ENCODE data around the gene RARA.

DNA sequence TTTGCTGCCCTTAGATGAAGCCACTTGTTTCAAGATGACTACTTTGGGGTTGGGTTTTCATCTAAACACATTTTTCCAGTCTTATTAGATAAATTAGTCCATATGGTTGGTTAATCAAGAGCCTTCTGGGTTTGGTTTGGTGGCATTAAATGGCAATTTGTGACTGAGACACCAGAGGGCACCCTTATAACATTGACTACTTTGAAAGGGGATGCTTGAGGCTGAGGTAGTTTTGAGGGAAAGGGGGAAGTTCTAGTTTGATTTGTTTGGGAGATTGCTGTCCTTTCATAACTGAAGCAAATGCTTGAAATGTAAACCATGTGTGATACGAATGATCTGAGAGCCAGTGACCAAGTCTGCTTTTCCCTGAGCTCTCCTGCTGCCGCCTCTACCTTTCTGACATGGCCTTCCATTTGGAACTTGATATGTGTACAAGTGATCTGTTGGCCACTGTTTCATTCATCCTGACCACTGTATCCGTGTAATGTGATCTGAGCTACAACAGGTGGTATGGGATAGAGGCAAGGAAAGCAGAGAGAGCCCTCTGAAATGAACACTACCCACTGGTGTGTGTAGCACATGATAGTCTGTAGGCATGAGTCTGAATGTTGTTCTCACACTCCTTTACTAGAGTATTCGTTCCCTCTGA, 5.8 kb upstream of the RARA start:
- TF ChIP-seq, protein P1, sequence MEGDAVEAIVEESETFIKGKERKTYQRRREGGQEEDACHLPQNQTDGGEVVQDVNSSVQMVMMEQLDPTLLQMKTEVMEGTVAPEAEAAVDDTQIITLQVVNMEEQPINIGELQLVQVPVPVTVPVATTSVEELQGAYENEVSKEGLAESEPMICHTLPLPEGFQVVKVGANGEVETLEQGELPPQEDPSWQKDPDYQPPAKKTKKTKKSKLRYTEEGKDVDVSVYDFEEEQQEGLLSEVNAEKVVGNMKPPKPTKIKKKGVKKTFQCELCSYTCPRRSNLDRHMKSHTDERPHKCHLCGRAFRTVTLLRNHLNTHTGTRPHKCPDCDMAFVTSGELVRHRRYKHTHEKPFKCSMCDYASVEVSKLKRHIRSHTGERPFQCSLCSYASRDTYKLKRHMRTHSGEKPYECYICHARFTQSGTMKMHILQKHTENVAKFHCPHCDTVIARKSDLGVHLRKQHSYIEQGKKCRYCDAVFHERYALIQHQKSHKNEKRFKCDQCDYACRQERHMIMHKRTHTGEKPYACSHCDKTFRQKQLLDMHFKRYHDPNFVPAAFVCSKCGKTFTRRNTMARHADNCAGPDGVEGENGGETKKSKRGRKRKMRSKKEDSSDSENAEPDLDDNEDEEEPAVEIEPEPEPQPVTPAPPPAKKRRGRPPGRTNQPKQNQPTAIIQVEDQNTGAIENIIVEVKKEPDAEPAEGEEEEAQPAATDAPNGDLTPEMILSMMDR (conservative IDR thresholded peaks at IDR 0.05 in 1 of 2, IDR thresholded peaks at IDR 0.05 in 1 of 2; ENCODE audit: low read depth in 1 of 2, low read length in 2 of 2): peak; percentile 66 to 75
- TF ChIP-seq EZH2 (IDR thresholded peaks at IDR 0.05; ENCODE audit: low read length, missing control alignments): no peak

Measured in fibroblast of lung (primary cell).